ENCODE measurements around the gene XAF1.
"Not testable (repeated sequence)": the region's sequence is repeated elsewhere in the genome, so short reads cannot be mapped to it uniquely, and the experiment has no call there.

The XAF1 gene

GRCh38 chr17:6757747-6758146, 1.9 kb downstream of the XAF1 start:
- ChIA-PET POLR2A (ENCODE audit: low non-redundant PET) (no interaction called here), CTCF (no interaction called here)
- TF ChIP-seq CTCF (conservative IDR thresholded peaks at IDR 0.05; ENCODE audit: low read depth): no peak
- no peak overlapping the region for H3K27ac ChIP-seq
- DNase-seq (ENCODE audit: low spot score): no peak

GRCh38 chr17:6761779-6762178, 5.9 kb downstream of the XAF1 start:
- no peak overlapping the region for H3K27ac ChIP-seq
- POLR2A ChIA-PET (ENCODE audit: low non-redundant PET): no interaction called here
- CTCF ChIA-PET: no interaction called here
- DNase-seq (ENCODE audit: low spot score): no peak
- no peak for TF ChIP-seq CTCF (conservative IDR thresholded peaks at IDR 0.05; ENCODE audit: low read depth)

GRCh38 chr17:6768447-6768846, 12.6 kb downstream of the XAF1 start:
- H3K27ac ChIP-seq: no peak overlapping the region
- CTCF ChIA-PET: no interaction called here
- POLR2A ChIA-PET (ENCODE audit: low non-redundant PET): no interaction called here

GRCh38 chr17:6772016-6772415, 16.2 kb downstream of the XAF1 start:
- no peak for DNase-seq (ENCODE audit: low spot score)
- ChIA-PET POLR2A (ENCODE audit: low non-redundant PET) (no interaction called here), CTCF (no interaction called here)
- H3K27ac ChIP-seq: no peak overlapping the region
- no peak for TF ChIP-seq CTCF (conservative IDR thresholded peaks at IDR 0.05; ENCODE audit: low read depth)

More at GRCh38 chr17:6768447-6768846, 12.6 kb downstream of the XAF1 start:
- no peak for DNase-seq (ENCODE audit: low spot score)
- TF ChIP-seq CTCF (conservative IDR thresholded peaks at IDR 0.05; ENCODE audit: low read depth): no peak

- DNase-seq (ENCODE audit: low spot score); POLR2A ChIA-PET (ENCODE audit: low non-redundant PET); H3K27ac ChIP-seq; CTCF ChIA-PET: not testable (repeated sequence)
These were observed 19.1 kb downstream of the XAF1 start for GRCh38 chr17:6774906-6775305.

GRCh38 chr17:6775871-6776405, 20.1 kb downstream of the XAF1 start, which contains the start of gene FBXO39:
Gene FBXO39 (plus strand): TSS chr17:6776215. CDS start chr17:6779869, 3,654 bp downstream.
- DNase-seq (ENCODE audit: low spot score): no peak
- POLR2A ChIA-PET (ENCODE audit: low non-redundant PET): no interaction called here
- no peak within 1 kb of the TSS for H3K27ac ChIP-seq
- TF ChIP-seq CTCF (conservative IDR thresholded peaks at IDR 0.05; ENCODE audit: low read depth): no peak
- CTCF ChIA-PET: interaction anchor here (0.7 to 1.0 kb wide), 2 partner anchors 17 to 109 kb away, joined by 3 read pairs; no protein-coding TSS in a partner anchor

GRCh38 chr17:6779411-6779810, 23.6 kb downstream of the XAF1 start:
- CTCF ChIA-PET: no interaction called here
- no peak for DNase-seq (ENCODE audit: low spot score)

More at GRCh38 chr17:6779411-6779810, 23.6 kb downstream of the XAF1 start:
- TF ChIP-seq CTCF (conservative IDR thresholded peaks at IDR 0.05; ENCODE audit: low read depth): no peak
- no peak overlapping the region for H3K27ac ChIP-seq
- POLR2A ChIA-PET (ENCODE audit: low non-redundant PET): no interaction called here
